Measurements from ENCODE around the gene PNLDC1.
A peak's percentile ranks its signal among the peaks of the same experiment; 100 is the strongest.

Gene PNLDC1

GRCh38 chr6:159817951-159818739, 18.1 kb downstream of the PNLDC1 start:
- Histone ChIP-seq H3K27ac (no peak overlapping the region), H3K36me3 (no peaks in the 10 kb centered on the region), H3K9me3 (no peaks in the 10 kb centered on the region), H3K27me3 (peaks cover 10% of the 10 kb centered on the region), H3K4me1 (ENCODE audit: control insufficient read depth in 1 of 2, insufficient read depth in 1 of 2, low read depth in 1 of 2, low read length in 1 of 2) (peaks cover 20 to 21% of the 10 kb centered on the region in 2 experiments), H3K4me3 (ENCODE audit: low read depth in 1 of 2, low read length in 1 of 2) (no peak overlapping the region)
- no peak for TF ChIP-seq CTCF (IDR thresholded peaks at IDR 0.05)

- no peak for TF ChIP-seq CTCF (IDR thresholded peaks at IDR 0.05)
- Histone ChIP-seq H3K27ac (no peak overlapping the region), H3K27me3 (peaks cover 10% of the 10 kb centered on the region), H3K9me3 (no peaks in the 10 kb centered on the region), H3K36me3 (no peaks in the 10 kb centered on the region), H3K4me1 (ENCODE audit: control insufficient read depth in 1 of 2, insufficient read depth in 1 of 2, low read depth in 1 of 2, low read length in 1 of 2) (peaks cover 20 to 21% of the 10 kb centered on the region in 2 experiments), H3K4me3 (ENCODE audit: low read depth in 1 of 2, low read length in 1 of 2) (no peak overlapping the region)
Measured at GRCh38 chr6:159819098-159819497, 19.0 kb downstream of the PNLDC1 start.

GRCh38 chr6:159819932-159820640, 20.0 kb downstream of the PNLDC1 start:
- Histone ChIP-seq H3K27me3 (peaks cover 10% of the 10 kb centered on the region), H3K4me3 (ENCODE audit: low read depth in 1 of 2, low read length in 1 of 2) (peak overlapping the region; percentile 22 to 35), H3K4me1 (ENCODE audit: control insufficient read depth in 1 of 2, insufficient read depth in 1 of 2, low read depth in 1 of 2, low read length in 1 of 2) (peaks cover 20 to 21% of the 10 kb centered on the region in 2 experiments), H3K36me3 (no peaks in the 10 kb centered on the region), H3K27ac (no peak overlapping the region), H3K9me3 (no peaks in the 10 kb centered on the region)
- no peak for TF ChIP-seq CTCF (IDR thresholded peaks at IDR 0.05)

- H3K36me3 ChIP-seq: no peaks in the 10 kb centered on the region
- TF ChIP-seq CTCF (IDR thresholded peaks at IDR 0.05): no peak
- no peaks in the 10 kb centered on the region for H3K9me3 ChIP-seq
- peaks cover 10% of the 10 kb centered on the region for H3K27me3 ChIP-seq
- H3K4me1 ChIP-seq (ENCODE audit: control insufficient read depth in 1 of 2, insufficient read depth in 1 of 2, low read depth in 1 of 2, low read length in 1 of 2): peaks cover 20 to 21% of the 10 kb centered on the region in 2 experiments
- H3K27ac ChIP-seq: no peak overlapping the region
- peak overlapping the region; percentile 28 to 35 for H3K4me3 ChIP-seq (ENCODE audit: low read depth in 1 of 2, low read length in 1 of 2)
Measured at GRCh38 chr6:159821122-159821521, 21.0 kb downstream of the PNLDC1 start.

GRCh38 chr6:159821726-159822125, 21.6 kb downstream of the PNLDC1 start:
- H3K36me3 ChIP-seq: no peaks in the 10 kb centered on the region
- no peak for TF ChIP-seq CTCF (IDR thresholded peaks at IDR 0.05)
- H3K27me3 ChIP-seq: peaks cover 10% of the 10 kb centered on the region
- H3K4me3 ChIP-seq (ENCODE audit: low read depth in 1 of 2, low read length in 1 of 2): no peak overlapping the region
- H3K27ac ChIP-seq: no peak overlapping the region
- peaks cover 20 to 21% of the 10 kb centered on the region in 2 experiments for H3K4me1 ChIP-seq (ENCODE audit: control insufficient read depth in 1 of 2, insufficient read depth in 1 of 2, low read depth in 1 of 2, low read length in 1 of 2)
- H3K9me3 ChIP-seq: no peaks in the 10 kb centered on the region

Data from neutrophil (primary cell).